GM18511 (cell line): ENCODE data around the gene MICOS13.

Source experiments
- ATAC-seq: cut with Tn5 transposase; IDR thresholded peaks from one replicate; pipeline ENCODE4 v1.9.1; 2021; ENCODE audit warnings: mild to moderate bottlenecking, moderate library complexity; ENCODE audit not compliant: unreplicated experiment

MICOS13 gene

GRCh38 chr19:5700455-5701092 lies 20.3 kb upstream of the MICOS13 start:
- no peak for ATAC-seq

- no peak for ATAC-seq
Observed at GRCh38 chr19:5698635-5699422, 18.5 kb upstream of the MICOS13 start.

- no peak for ATAC-seq
Observed at GRCh38 chr19:5697890-5698634, 17.7 kb upstream of the MICOS13 start.

GRCh38 chr19:5697022-5697889 lies 16.9 kb upstream of the MICOS13 start:
- no peak for ATAC-seq

GRCh38 chr19:5696196-5697021 lies 16.1 kb upstream of the MICOS13 start:
- no peak for ATAC-seq

GRCh38 chr19:5695649-5696195 lies 15.4 kb upstream of the MICOS13 start:
- ATAC-seq: no peak

- ATAC-seq: no peak
Observed at GRCh38 chr19:5694956-5695648, 14.8 kb upstream of the MICOS13 start.

GRCh38 chr19:5694167-5694955 lies 14.0 kb upstream of the MICOS13 start:
- ATAC-seq: no peak

GRCh38 chr19:5693195-5694166 lies 13.2 kb upstream of the MICOS13 start:
- ATAC-seq: no peak

GRCh38 chr19:5692723-5693194 lies 12.4 kb upstream of the MICOS13 start:
- ATAC-seq: no peak

GRCh38 chr19:5691822-5692722 lies 11.8 kb upstream of the MICOS13 start:
- no peak for ATAC-seq

- ATAC-seq: no peak
Observed at GRCh38 chr19:5690955-5691821, 10.9 kb upstream of the MICOS13 start.

GRCh38 chr19:5690125-5690954 lies 10.0 kb upstream of the MICOS13 start, which contains the start of gene RPL36:
TSS of gene RPL36 (plus strand) at chr19:5690295. CDS start at chr19:5690508, 213 bp downstream.
- ATAC-seq: peak; percentile 38
